ENCODE measurements around the gene HBM. TPM values are rescaled to one million over a fixed set of nuclear protein-coding genes. Genes with fewer than 3 reads are reported as not detected.
A peak's percentile ranks its signal among the peaks of the same experiment; 100 is the strongest.

HBM gene
- total RNA-seq, 1 donor from 2014 or later, result not detected

GRCh38 chr16:178668-179015, 12.9 kb downstream of the HBM start:
- peaks cover 8% of the 10 kb centered on the region for H3K4me1 Mint-ChIP-seq (ENCODE audit: low read depth)
- H3K9me3 Mint-ChIP-seq (ENCODE audit: low read depth), result no peaks in the 10 kb centered on the region
- DNase-seq (ENCODE audit: low spot score), result no peak
- TF ChIP-seq, protein P1, sequence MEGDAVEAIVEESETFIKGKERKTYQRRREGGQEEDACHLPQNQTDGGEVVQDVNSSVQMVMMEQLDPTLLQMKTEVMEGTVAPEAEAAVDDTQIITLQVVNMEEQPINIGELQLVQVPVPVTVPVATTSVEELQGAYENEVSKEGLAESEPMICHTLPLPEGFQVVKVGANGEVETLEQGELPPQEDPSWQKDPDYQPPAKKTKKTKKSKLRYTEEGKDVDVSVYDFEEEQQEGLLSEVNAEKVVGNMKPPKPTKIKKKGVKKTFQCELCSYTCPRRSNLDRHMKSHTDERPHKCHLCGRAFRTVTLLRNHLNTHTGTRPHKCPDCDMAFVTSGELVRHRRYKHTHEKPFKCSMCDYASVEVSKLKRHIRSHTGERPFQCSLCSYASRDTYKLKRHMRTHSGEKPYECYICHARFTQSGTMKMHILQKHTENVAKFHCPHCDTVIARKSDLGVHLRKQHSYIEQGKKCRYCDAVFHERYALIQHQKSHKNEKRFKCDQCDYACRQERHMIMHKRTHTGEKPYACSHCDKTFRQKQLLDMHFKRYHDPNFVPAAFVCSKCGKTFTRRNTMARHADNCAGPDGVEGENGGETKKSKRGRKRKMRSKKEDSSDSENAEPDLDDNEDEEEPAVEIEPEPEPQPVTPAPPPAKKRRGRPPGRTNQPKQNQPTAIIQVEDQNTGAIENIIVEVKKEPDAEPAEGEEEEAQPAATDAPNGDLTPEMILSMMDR (IDR thresholded peaks at IDR 0.05), result no peak
- no peak overlapping the region for H3K4me3 Mint-ChIP-seq (ENCODE audit: unreplicated experiment)
- peaks cover 32% of the 10 kb centered on the region for H3K27me3 Mint-ChIP-seq (ENCODE audit: low read depth)
- H3K27ac Mint-ChIP-seq (ENCODE audit: unreplicated experiment), result no peak overlapping the region
- no peaks in the 10 kb centered on the region for H3K36me3 Mint-ChIP-seq (ENCODE audit: low read depth)

DNA sequence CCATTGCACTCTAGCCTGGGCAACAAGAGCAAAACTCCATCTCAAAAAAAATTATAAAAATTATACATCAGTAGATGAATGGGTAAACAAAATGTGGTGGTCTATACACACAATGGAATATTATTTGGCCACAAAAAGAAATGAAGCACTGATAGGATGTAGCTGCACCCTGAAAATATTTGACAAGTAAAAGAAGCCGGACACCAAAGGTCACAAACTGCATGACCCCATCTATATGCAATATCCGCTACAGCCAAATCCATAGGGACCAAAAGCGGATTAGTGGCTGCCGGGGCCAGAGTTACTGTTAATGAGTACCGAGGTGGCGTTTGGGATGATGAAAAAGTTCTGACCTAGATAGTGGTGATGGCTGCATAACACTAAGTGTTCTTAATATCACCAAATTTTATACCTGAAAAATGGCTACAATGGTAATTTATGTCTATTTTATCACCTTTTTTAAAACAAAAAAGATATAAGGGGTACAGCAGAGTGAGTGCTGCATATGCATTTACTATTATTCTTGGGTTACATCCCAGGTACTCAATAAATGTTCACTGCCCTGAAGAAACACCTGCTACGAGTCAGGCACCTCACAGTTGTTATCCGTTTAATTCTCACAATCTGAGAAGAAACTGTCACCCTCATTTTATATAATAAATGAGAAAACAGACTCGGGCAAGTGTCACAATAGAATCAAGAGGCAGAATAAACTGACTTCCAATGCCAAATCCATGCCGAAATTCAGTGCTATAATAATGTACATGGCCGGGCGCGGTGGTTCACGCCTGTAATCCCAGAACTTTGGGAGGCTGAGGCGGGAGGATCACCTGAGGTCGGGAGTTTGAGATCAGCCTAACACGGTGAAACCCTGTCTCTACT, 13.7 kb downstream of the HBM start:
- peaks cover 7% of the 10 kb centered on the region for H3K4me1 Mint-ChIP-seq (ENCODE audit: low read depth)
- peaks cover 29% of the 10 kb centered on the region for H3K27me3 Mint-ChIP-seq (ENCODE audit: low read depth)
- DNase-seq (ENCODE audit: low spot score), result no peak
- no peaks in the 10 kb centered on the region for H3K9me3 Mint-ChIP-seq (ENCODE audit: low read depth)
- H3K27ac Mint-ChIP-seq (ENCODE audit: unreplicated experiment), result no peak overlapping the region
- TF ChIP-seq, protein P1 (IDR thresholded peaks at IDR 0.05), result no peak
- H3K4me3 Mint-ChIP-seq (ENCODE audit: unreplicated experiment), result peak overlapping the region; percentile 45
- no peaks in the 10 kb centered on the region for H3K36me3 Mint-ChIP-seq (ENCODE audit: low read depth)

DNA sequence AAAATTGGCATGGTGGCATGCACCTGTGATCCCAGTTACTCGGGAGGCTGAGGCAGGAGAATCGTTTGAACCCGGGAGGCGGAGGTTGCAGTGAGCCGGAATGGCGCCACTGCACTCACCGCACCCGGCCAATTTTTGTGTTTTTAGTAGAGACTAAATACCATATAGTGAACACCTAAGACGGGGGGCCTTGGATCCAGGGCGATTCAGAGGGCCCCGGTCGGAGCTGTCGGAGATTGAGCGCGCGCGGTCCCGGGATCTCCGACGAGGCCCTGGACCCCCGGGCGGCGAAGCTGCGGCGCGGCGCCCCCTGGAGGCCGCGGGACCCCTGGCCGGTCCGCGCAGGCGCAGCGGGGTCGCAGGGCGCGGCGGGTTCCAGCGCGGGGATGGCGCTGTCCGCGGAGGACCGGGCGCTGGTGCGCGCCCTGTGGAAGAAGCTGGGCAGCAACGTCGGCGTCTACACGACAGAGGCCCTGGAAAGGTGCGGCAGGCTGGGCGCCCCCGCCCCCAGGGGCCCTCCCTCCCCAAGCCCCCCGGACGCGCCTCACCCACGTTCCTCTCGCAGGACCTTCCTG, 14.4 kb downstream of the HBM start, which contains the start of gene HBQ1:
TSS of gene HBQ1 (plus strand) at position 359 of the 575 bp plus-strand sequence. CDS start at position 387, 28 bp downstream.
- DNase-seq (ENCODE audit: low spot score), result no peak
- Mint-ChIP-seq H3K27me3 (ENCODE audit: low read depth) (peaks cover 23% of the 10 kb centered on the region), H3K4me1 (ENCODE audit: low read depth) (peaks cover 6% of the 10 kb centered on the region), H3K4me3 (ENCODE audit: unreplicated experiment) (peak within 1 kb of the TSS; percentile 45), H3K27ac (ENCODE audit: unreplicated experiment) (no peak within 1 kb of the TSS), H3K9me3 (ENCODE audit: low read depth) (no peaks in the 10 kb centered on the region), H3K36me3 (ENCODE audit: low read depth) (peaks cover 2% of the 10 kb centered on the region)
- TF ChIP-seq, protein P1 (IDR thresholded peaks at IDR 0.05), result peak; percentile 77

- peak overlapping the region; percentile 36 for H3K4me3 Mint-ChIP-seq (ENCODE audit: unreplicated experiment)
- peaks cover 4% of the 10 kb centered on the region for H3K36me3 Mint-ChIP-seq (ENCODE audit: low read depth)
- peaks cover 19% of the 10 kb centered on the region for H3K27me3 Mint-ChIP-seq (ENCODE audit: low read depth)
- DNase-seq (ENCODE audit: low spot score), result no peak
- TF ChIP-seq, protein P1 (IDR thresholded peaks at IDR 0.05), result no peak
- H3K9me3 Mint-ChIP-seq (ENCODE audit: low read depth), result no peaks in the 10 kb centered on the region
- peaks cover 6% of the 10 kb centered on the region for H3K4me1 Mint-ChIP-seq (ENCODE audit: low read depth)
- H3K27ac Mint-ChIP-seq (ENCODE audit: unreplicated experiment), result no peak overlapping the region
Observed at GRCh38 chr16:180681-181564, 15.1 kb downstream of the HBM start.

DNA sequence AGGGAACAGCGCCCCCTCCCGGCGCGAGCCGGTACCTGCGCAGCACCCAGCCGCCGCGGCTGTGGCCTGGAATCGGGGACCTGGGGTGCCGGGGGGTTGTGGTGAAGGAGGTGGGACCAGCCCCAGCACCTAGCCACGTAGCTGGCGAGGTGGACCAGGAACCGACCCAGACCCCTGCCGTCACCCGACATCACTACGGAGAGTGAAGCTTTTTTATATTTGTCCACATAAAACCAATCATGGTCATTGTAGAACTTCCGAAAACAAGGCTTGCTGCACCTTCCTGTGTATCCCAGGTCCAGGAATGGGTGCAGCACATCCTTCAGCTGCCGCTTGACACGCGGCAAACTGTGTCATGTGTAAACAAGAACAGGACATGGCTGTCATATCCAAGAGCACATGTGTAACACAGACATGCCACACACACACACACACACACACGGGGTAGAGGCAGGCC, 15.8 kb downstream of the HBM start:
- peaks cover 6% of the 10 kb centered on the region for H3K4me1 Mint-ChIP-seq (ENCODE audit: low read depth)
- peaks cover 19% of the 10 kb centered on the region for H3K27me3 Mint-ChIP-seq (ENCODE audit: low read depth)
- H3K9me3 Mint-ChIP-seq (ENCODE audit: low read depth), result no peaks in the 10 kb centered on the region
- no peak for DNase-seq (ENCODE audit: low spot score)
- no peak overlapping the region for H3K4me3 Mint-ChIP-seq (ENCODE audit: unreplicated experiment)
- H3K27ac Mint-ChIP-seq (ENCODE audit: unreplicated experiment), result no peak overlapping the region
- peaks cover 4% of the 10 kb centered on the region for H3K36me3 Mint-ChIP-seq (ENCODE audit: low read depth)
- TF ChIP-seq, protein P1 (IDR thresholded peaks at IDR 0.05), result peak; percentile 99

Measured in chondrocyte (in vitro differentiated cells).